NCI-H2029 (cell line): Measurements from ENCODE around the gene CLSTN3.
A peak's percentile ranks its signal among the peaks of the same experiment; 100 is the strongest.
"Not testable (repeated sequence)": the region's sequence is repeated elsewhere in the genome, so short reads cannot be mapped to it uniquely, and the experiment has no call there.

Experiments
- DNase-seq: peaks from one replicate; lab custom pipeline; 2025; lab: John Stamatoyannopoulos, UW

CLSTN3 gene

DNA sequence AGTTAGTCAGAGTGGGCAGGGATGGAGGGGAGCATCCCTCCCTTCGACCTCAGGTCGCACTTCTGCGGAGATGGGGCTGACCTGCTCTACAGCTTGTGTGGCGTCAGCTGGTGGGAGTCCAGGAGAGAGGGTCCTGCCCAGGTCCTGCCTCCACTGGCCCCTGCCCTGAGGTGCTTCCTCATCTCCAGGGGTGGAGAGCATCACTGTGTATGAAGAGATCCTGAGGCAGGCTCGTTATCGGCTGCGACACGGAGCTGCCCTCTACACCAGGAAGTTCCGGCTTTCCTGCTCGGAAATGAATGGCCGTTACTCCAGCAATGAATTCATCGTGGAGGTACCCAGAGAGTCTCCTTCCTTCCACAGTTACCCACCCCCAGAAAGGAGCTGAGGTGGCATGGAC is 20.2 kb downstream of the CLSTN3 start:
- no peak for DNase-seq

GRCh38 chr12:7150841-7151240 is 20.7 kb downstream of the CLSTN3 start:
- no peak for DNase-seq

DNA sequence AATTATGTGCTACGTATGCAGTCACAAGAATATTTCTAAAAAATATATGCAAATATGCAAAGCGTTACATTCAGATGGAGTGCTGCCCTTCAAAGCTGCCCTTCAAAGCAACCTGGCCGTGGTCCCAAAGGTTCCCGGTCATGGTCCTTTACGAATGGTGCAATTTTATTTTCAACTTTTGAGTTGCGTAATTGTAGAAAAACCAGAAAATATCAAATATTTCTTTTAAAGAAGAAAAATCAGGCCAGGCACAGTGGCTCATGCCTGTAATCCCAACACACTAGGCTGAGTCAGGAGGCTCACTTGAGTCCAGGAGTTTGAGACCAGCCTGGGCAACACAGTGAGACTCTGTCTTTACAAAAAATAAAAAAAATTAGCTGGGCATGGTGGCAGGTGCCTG is 21.4 kb downstream of the CLSTN3 start:
- DNase-seq: no peak

- no peak for DNase-seq
Observed at GRCh38 chr12:7152818-7153217, 22.6 kb downstream of the CLSTN3 start.

DNA sequence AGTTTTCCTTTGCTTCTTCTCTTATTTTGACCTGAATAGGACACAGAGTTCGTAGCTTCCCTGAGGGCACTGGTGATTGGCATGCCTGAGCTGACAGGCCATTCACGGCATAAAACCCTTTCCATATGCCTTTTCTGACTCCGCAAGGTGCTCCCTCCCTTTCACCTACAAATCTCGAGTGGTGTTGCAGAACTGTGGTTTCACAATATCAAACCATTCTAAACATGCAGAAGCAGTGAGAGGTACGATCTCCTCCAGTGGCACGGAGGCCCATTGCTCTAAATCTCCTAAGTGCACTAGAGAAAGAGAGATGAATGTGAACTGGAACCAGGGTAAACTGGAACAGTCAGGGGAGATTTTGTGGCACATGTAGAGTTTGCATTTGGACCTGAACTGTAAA is 23.9 kb downstream of the CLSTN3 start:
- no peak for DNase-seq

DNA sequence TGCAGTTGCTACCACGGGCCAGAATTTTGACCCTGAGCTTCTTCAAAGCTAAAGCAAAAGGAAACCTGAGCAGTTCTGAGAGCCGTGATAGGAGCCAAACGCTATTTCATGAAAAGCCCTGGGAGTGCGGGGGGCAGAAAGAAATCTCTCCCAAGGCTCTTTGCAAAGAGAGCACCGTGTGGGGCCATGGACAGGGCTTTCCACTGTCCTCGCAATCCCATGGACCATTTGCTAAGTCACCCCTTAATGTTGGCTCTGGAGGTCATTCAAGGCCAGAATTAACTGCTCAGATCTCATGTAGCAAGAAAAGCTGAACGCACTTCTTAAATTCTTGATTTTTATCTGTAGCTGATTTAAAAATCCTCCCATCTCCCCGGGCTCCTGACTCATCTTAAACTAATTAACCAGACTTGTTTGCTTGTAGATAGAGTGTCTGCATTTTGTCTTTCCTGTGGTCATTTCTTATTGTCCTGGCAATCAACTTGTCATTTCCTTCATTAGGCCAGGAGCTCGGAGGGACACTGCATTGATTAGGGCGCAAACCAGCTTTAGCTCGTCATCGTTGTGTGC is 24.8 kb downstream of the CLSTN3 start:
- DNase-seq: no peak

DNA sequence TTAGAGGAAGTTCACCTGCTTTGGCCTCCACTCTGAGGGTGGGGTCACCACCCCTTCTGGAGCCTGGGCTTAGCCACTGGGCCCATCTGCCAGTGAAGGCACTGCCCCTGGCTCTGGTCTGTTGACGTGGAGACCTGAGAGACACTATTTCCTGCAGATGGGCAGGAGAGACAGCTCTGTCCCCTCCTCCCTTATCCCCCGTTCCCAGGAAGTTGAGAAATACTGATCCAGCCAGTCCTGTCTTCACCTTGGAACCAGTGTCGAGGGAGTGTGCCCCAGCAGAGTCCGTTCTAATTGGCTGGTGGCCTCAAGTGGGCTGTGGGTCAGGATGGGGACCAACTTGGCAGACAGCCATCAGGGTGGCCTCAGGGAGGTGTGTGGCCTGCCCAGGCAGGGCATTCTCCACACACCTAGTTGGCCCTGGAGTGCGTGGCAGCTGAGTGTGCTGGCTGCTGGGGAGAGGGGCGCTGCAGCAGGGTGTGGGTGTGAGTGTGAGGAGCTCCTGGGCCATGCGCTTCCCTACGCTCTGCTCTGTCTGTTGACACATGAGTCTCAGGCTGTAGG is 25.4 kb downstream of the CLSTN3 start:
- peak; percentile 65 for DNase-seq

DNA sequence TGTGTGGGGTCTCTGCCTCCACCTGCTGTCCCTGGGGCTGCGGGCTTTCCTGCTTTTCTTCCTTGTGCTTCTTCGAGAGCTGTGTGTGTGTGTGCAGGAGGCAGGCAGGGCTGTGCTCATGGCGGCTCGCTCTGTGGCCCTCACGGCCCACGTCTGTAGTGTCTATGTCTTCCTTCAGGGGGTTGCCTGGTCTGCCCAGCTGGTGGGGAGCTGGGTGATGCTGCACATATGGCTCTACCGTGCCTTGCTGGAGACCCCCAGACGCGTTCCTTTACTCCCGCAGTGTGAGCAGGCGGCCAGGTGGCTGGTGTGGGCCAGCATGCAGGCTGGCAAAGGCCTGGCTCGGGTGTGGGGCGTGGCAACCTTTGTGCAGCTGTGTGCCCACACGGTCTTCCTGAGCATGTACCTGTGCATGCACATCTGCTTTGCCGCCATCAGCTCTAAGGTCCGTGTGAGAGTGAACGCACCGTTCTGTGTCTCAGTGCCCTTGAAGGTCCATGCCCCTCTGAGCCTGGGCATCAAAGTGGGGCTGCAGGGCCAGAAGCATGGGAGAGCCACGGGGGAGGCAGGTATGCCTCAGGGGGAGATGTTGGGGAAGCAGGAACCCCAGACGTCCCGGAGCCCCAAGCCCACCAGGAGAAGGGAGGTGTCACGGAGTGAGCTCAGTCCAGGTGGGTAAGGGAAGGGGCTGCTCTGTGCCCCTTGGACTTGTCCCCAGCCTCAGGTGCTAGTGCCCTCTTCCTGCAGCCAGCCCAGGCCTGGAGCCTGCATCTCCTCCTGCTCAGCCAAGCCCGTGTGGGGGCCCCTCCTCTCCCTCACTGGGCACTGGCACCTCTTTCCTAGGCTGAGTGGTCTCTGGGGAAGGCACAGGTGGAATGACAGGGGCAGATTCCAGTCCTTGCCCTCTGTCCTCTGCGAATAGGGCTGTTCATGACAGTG is 26.4 kb downstream of the CLSTN3 start:
- DNase-seq: no peak

GRCh38 chr12:7157391-7157790 is 27.2 kb downstream of the CLSTN3 start:
- no peak for DNase-seq

DNA sequence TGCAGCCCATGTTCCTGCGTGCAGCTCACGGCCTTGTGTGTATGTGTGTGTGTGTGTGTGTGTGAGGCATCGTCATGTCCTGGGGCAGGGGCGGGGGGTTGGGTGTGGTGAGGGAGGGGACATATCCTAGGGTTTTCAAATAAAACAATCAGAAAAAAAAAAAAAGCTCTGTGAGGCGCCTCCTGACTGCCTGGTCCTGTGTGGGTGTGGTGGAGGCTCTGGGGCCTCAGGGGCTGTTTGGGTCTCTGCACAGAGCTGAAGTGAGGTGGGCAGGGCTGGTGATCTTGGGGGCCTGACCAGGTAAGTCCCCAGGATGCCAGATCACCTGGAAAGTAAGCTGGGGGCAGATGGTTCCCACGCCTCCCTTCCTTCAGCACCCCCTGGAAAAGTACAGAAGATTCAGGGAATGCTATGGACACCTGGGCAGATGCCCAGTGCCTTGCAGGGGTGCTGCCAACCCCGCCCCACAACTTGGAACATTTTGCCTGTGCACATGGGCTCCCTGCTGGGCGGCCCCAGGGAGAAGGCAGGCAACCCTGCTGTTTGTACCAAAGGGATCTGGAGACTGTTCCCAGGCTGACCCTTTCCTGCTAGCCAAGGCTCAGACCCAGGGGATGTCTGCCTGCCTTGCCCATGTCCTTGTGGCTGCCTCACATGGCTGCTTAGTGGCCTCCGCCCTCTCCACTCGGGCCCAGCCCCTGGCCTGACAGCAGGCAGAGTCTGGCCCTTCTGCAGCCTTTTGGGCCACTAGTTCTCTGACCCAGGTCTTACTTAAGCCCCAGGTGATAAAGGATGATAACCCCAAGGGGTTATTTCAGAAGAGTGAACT is 28.8 kb downstream of the CLSTN3 start:
- no peak for DNase-seq

- no peak for DNase-seq
Observed at GRCh38 chr12:7160183-7160582, 30.0 kb downstream of the CLSTN3 start.

- no peak for DNase-seq
Observed at GRCh38 chr12:7161327-7161726, 31.2 kb downstream of the CLSTN3 start.

DNA sequence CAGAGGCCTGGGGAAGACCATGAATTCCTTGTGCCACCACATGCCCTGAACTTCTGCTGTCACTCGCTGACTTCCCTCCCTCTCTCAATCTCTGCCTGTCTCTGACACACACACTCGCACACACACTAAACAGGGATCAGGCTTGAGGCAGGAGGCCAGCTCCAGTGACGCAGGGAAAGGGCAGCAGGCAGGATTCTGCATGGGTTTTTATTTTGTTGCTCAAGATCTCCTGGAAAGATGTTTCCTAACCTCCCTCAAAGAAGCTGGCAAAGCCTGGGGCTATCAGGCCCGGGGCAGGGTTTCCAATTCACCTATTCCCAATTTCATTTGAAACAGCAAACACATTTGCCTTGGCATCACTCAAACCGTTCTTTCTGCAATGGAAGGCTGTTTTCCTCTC is 31.6 kb downstream of the CLSTN3 start:
- DNase-seq: no peak

DNA sequence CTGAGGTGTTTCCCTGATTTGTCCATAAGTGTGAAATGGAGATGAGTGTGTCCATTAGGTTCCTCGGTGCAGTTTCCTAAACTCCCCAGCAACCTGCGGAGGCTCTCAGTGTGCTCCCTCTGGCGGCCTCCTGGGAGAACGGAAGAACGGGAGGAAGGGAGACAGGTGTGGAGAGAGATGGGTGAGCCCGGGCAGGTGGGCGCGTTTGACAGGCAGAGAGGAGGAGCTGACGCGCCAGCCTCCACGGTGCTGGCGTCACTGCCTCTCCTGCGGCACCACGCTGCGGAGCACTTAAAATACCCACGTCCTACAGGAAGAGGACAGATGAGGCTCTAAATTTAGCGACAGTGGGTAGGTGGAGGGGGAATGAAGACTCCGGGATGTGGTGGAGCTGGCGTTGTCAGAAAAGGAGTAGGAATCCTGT is 32.5 kb downstream of the CLSTN3 start:
- DNase-seq: peak; percentile 59

DNA sequence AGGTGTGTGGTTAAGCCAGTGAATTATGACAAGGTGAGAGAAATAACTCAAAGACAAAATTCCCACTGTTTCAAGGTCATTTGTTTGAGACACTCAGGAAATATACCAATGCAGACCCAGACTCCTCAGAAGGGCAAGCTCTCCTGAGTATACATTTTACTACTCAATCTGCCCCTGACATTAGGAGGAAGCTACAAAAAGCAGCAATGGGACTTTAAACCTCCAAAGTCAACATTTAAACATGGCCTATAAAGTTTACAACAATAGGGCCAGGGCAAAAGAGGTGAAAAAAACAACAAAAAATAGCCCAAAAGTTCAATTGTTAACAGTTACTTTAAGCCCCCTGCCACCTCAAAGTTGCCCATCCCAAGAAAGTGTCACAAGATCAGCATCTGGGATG is 39.8 kb downstream of the CLSTN3 start:
- DNase-seq: no peak

DNA sequence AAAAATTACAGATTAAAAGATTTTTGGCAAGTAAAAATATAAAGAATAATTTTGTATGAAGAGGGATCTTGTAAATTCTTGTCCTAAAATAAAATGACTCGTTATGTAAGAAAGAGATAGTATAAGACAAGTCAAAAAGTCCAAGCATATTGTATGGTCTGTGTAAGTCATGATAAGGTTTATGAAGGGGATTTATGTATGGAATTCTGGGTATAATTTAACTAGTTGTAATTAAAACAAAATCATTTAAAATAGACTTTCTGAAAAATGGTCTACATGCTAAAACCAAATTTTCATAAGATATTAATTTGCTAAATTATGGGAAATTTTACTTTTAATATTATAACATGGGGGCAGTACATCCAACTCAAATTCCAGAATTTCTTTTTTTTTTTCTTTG is 41.7 kb downstream of the CLSTN3 start:
- DNase-seq: no peak

GRCh38 chr12:7175493-7175892 is 45.3 kb downstream of the CLSTN3 start:
- DNase-seq: no peak

- no peak for DNase-seq
Observed at GRCh38 chr12:7176595-7176994, 46.4 kb downstream of the CLSTN3 start.

DNA sequence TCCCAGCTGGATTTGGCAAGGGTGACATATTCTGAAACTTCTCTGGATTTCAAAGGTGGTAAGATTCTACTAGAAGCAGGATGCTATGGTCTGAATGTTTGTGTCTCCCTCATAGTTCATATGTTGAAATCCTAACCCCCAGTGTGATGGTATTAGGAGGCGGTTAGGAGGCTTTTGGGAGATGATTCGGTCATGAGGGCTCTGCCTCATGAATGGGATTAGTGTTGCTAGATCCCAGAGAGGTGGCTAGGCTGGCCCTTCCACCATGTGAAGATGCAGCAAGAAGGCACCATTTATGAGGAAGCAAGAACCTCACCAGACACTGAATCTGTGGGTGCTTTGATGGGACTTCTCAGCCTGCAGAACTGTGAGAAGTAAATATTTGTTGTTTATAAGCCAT is 48.3 kb downstream of the CLSTN3 start:
- no peak for DNase-seq

DNA sequence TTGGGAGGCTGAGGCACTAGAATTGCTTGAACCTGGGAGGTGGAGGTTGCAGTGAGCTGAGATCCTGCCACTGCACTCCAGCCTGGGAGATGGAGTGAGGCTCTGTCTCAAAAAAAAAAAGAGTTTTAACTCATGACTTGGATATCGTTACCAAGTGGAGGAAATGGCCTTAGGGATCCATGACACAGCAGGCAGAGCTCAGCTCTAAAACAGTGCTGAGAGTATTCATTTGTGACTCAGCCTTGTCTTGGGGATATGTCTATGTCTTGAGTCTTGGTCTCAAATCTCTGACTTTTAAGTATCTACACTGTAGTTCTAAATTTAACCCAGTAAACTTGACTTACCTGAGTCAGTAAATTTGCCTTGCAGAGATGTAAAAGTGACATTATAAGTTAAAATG is 50.5 kb downstream of the CLSTN3 start:
- no peak for DNase-seq

DNA sequence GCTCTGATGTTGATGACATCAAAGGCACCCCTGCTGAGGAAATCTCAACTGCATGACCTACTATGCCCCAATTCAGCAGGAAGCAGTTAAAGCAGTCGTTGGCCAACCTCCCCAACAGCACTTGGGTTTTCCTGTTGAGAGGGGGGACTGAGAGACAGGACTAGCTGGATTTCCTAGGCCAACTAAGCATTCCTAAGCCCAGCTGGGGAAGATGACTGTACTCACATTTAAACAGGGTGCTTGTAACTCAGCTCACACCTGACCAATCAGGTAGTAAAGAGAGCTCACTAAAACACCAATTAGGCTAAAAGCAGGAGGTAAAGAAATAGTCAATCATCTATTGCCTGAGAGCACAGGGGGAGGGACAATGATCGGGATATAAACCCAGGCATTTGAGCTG is 55.9 kb downstream of the CLSTN3 start:
- not testable (repeated sequence) for DNase-seq
